ENCODE measurements around the gene NAXD. TPM values are rescaled to one million over a fixed set of nuclear protein-coding genes. Genes with fewer than 3 reads are reported as not detected.
"Not testable (repeated sequence)": the region's sequence is repeated elsewhere in the genome, so short reads cannot be mapped to it uniquely, and the experiment has no call there.

Gene NAXD
- polyA plus RNA-seq, 3 donors = 41.8 to 47.1 (median 45.1) TPM

- no peak for DNase-seq
These were observed 12.0 kb downstream of the NAXD start for GRCh38 chr13:110627351-110627750.

- no peak for DNase-seq
These were observed 12.6 kb downstream of the NAXD start for GRCh38 chr13:110627761-110628476.

- no peak for DNase-seq
These were observed 13.1 kb downstream of the NAXD start for GRCh38 chr13:110628477-110628793.

- DNase-seq = no peak
These were observed 13.8 kb downstream of the NAXD start for GRCh38 chr13:110628952-110629701.

- no peak for DNase-seq
These were observed 14.4 kb downstream of the NAXD start for GRCh38 chr13:110629735-110630134.

- DNase-seq = no peak
These were observed 15.3 kb downstream of the NAXD start for GRCh38 chr13:110630566-110631119.

GRCh38 chr13:110632255-110632654 lies 16.9 kb downstream of the NAXD start:
- DNase-seq = not testable (repeated sequence)

GRCh38 chr13:110633776-110634175 lies 18.4 kb downstream of the NAXD start:
- no peak for DNase-seq

GRCh38 chr13:110634558-110634957 lies 19.2 kb downstream of the NAXD start:
- no peak for DNase-seq

- no peak for DNase-seq
These were observed 20.2 kb downstream of the NAXD start for GRCh38 chr13:110635405-110636002.

- no peak for DNase-seq
These were observed 20.7 kb downstream of the NAXD start for GRCh38 chr13:110636053-110636475.

- no peak for DNase-seq
These were observed 21.4 kb downstream of the NAXD start for GRCh38 chr13:110636701-110637201.

GRCh38 chr13:110637275-110637674 lies 21.9 kb downstream of the NAXD start:
- DNase-seq = no peak

GRCh38 chr13:110637747-110638146 lies 22.4 kb downstream of the NAXD start:
- DNase-seq = no peak

- DNase-seq = no peak
These were observed 22.9 kb downstream of the NAXD start for GRCh38 chr13:110638257-110638656.

- no peak for DNase-seq
These were observed 23.8 kb downstream of the NAXD start for GRCh38 chr13:110638814-110639806.

GRCh38 chr13:110639935-110640334 lies 24.6 kb downstream of the NAXD start:
- no peak for DNase-seq

- no peak for DNase-seq
These were observed 25.3 kb downstream of the NAXD start for GRCh38 chr13:110640591-110641029.

GRCh38 chr13:110641055-110642015 lies 26.0 kb downstream of the NAXD start:
- no peak for DNase-seq
